SU-DHL-6 (cell line): ENCODE measurements around the gene LCOR.

ENCODE experiments used
- H2AFZ ChIP-seq: fragments of 200-600 bp; sonication (generic); 2 replicates; pipeline ENCODE4 v1.6.1; 2014; ENCODE audit warnings: low read depth, mild to moderate bottlenecking, moderate library complexity, mixed read lengths, antibody characterized with exemption, low read length; ENCODE audit not compliant: severe bottlenecking
- H3F3A ChIP-seq: fragments of 200-600 bp; shearing (Covaris generic); 2 replicates; pipeline ENCODE4 v1.6.0; 2016; ENCODE audit warnings: antibody characterized with exemption, mild to moderate bottlenecking; ENCODE audit not compliant: insufficient read depth
- H3K27ac ChIP-seq: fragments of 200-600 bp; sonication (generic); 2 replicates; pipeline ENCODE4 v1.5.1; 2016; ENCODE audit warnings: low read depth, mild to moderate bottlenecking, low read length, moderate library complexity, mixed read lengths
- H3K27me3 ChIP-seq: fragments of 200-600 bp; sonication (generic), shearing (Covaris generic); 2 replicates; pipeline ENCODE4 v1.6.0; 2014; ENCODE audit warnings: mild to moderate bottlenecking, low read length
- H3K36me3 ChIP-seq: fragments of 200-600 bp; sonication (generic); 2 replicates; pipeline ENCODE4 v1.6.1; 2014; ENCODE audit warnings: mild to moderate bottlenecking, low read length, mixed read lengths
- H3K4me2 ChIP-seq: fragments of 300-600, 200-600 bp; shearing (Covaris generic), sonication (generic); 2 replicates; pipeline ENCODE4 v1.6.0; 2014; ENCODE audit warnings: low read length, low read depth, mild to moderate bottlenecking; ENCODE audit not compliant: poor library complexity, severe bottlenecking
- H3K4me3 ChIP-seq: fragments of 200-600 bp; sonication (generic); 2 replicates; pipeline ENCODE4 v1.5.1; 2014; ENCODE audit warnings: antibody characterized with exemption, low read length, mild to moderate bottlenecking, mixed read lengths; ENCODE audit not compliant: insufficient read depth, poor library complexity, severe bottlenecking
- H3K79me2 ChIP-seq: fragments of 200-600 bp; sonication (generic); 2 replicates; pipeline ENCODE4 v1.6.1; 2014; ENCODE audit warnings: mild to moderate bottlenecking, low read length, moderate library complexity; ENCODE audit not compliant: insufficient read depth
- H3K9ac ChIP-seq: fragments of 200-600 bp; sonication (generic); 2 replicates; pipeline ENCODE4 v1.7.0; 2014; ENCODE audit warnings: mild to moderate bottlenecking, low read length
- H3K9me2 ChIP-seq: fragments of 200-600 bp; sonication (generic); replicated peaks from 2 replicates; pipeline ENCODE4 v1.6.1; 2014; ENCODE audit warnings: low read length; ENCODE audit not compliant: insufficient read depth
- H3K9me3 ChIP-seq: fragments of 200-600 bp; sonication (generic); 2 replicates; pipeline ENCODE4 v1.6.1; 2014; ENCODE audit warnings: low read length, mixed read lengths; ENCODE audit not compliant: insufficient read depth
- H4K20me1 ChIP-seq: fragments of 200-600 bp; sonication (generic); 2 replicates; pipeline ENCODE4 v1.6.1; 2014; ENCODE audit warnings: low read depth, mild to moderate bottlenecking, antibody characterized with exemption, low read length, moderate library complexity, mixed read lengths
- CTCF ChIP-seq: fragments of 200-600 bp; sonication (generic); IDR thresholded peaks from one replicate; pipeline ENCODE4 v1.5.1; 2017; ENCODE audit warnings: antibody characterized with exemption, mild to moderate bottlenecking, low read length, moderate library complexity; ENCODE audit not compliant: insufficient read depth, poor library complexity, severe bottlenecking
- EZH2phosphoT487 ChIP-seq: fragments of 200-600 bp; sonication (generic), shearing (Covaris generic); conservative IDR thresholded peaks from 2 replicates; pipeline ENCODE4 v1.6.1; 2018; ENCODE audit warnings: mild to moderate bottlenecking, antibody characterized with exemption, low read length, moderate library complexity, mixed read lengths

The LCOR gene

GRCh38 chr10:96889415-96890171, 57.5 kb downstream of the LCOR start:
- H3K27me3 ChIP-seq: no peaks in the 10 kb centered on the region
- no peaks in the 10 kb centered on the region for H3F3A ChIP-seq
- H3K4me2 ChIP-seq: no peak overlapping the region
- no peaks in the 10 kb centered on the region; the same call in 1 of the 2 replicates for H4K20me1 ChIP-seq
- H3K9me2 ChIP-seq: no peaks in the 10 kb centered on the region
- no peak overlapping the region for H2AFZ ChIP-seq
- H3K27ac ChIP-seq: no peak overlapping the region
- peaks cover 11% of the 10 kb centered on the region; the same call in 1 of the 2 replicates for H3K36me3 ChIP-seq
- TF ChIP-seq EZH2phosphoT487 (no peak), CTCF (no peak)
- peaks cover 98% of the 10 kb centered on the region for H3K79me2 ChIP-seq
- H3K9me3 ChIP-seq: no peaks in the 10 kb centered on the region
- H3K9ac ChIP-seq: no peak overlapping the region
- no peak overlapping the region for H3K4me3 ChIP-seq

GRCh38 chr10:96890172-96890513, 58.0 kb downstream of the LCOR start:
- no peak for TF ChIP-seq CTCF
- no peak for TF ChIP-seq EZH2phosphoT487
- H3K4me3 ChIP-seq: no peak overlapping the region
- no peaks in the 10 kb centered on the region for H3F3A ChIP-seq
- H3K27me3 ChIP-seq: no peaks in the 10 kb centered on the region
- H4K20me1 ChIP-seq: peaks cover 4% of the 10 kb centered on the region; the same call in 1 of the 2 replicates
- H3K9ac ChIP-seq: no peak overlapping the region
- no peak overlapping the region for H3K27ac ChIP-seq
- H3K79me2 ChIP-seq: peaks cover 98% of the 10 kb centered on the region
- H3K9me3 ChIP-seq: no peaks in the 10 kb centered on the region
- H2AFZ ChIP-seq: no peak overlapping the region
- H3K36me3 ChIP-seq: peaks cover 11% of the 10 kb centered on the region; the same call in 1 of the 2 replicates
- H3K9me2 ChIP-seq: no peaks in the 10 kb centered on the region
- no peak overlapping the region for H3K4me2 ChIP-seq

GRCh38 chr10:96890580-96890979, 58.5 kb downstream of the LCOR start:
- no peak overlapping the region for H2AFZ ChIP-seq
- no peaks in the 10 kb centered on the region for H3K9me2 ChIP-seq
- H3K4me3 ChIP-seq: no peak overlapping the region
- no peak overlapping the region for H3K4me2 ChIP-seq
- H3K36me3 ChIP-seq: peaks cover 14% of the 10 kb centered on the region; the same call in 1 of the 2 replicates
- no peak overlapping the region for H3K9ac ChIP-seq
- H3F3A ChIP-seq: no peaks in the 10 kb centered on the region
- peaks cover 8% of the 10 kb centered on the region; the same call in 1 of the 2 replicates for H4K20me1 ChIP-seq
- no peak for TF ChIP-seq EZH2phosphoT487
- TF ChIP-seq CTCF: no peak
- peaks cover 98% of the 10 kb centered on the region for H3K79me2 ChIP-seq
- no peaks in the 10 kb centered on the region for H3K27me3 ChIP-seq
- H3K27ac ChIP-seq: no peak overlapping the region
- H3K9me3 ChIP-seq: no peaks in the 10 kb centered on the region
